ENCODE results near the gene IRF8. TPM values are rescaled to one million over a fixed set of nuclear protein-coding genes. Genes with fewer than 3 reads are reported as not detected.
A peak's percentile ranks its signal among the peaks of the same experiment; 100 is the strongest.

The IRF8 gene
- total and polyA plus RNA-seq, 5 donors from 2014 or later = 0.78 to 4.4 (median 3.8) TPM

DNA sequence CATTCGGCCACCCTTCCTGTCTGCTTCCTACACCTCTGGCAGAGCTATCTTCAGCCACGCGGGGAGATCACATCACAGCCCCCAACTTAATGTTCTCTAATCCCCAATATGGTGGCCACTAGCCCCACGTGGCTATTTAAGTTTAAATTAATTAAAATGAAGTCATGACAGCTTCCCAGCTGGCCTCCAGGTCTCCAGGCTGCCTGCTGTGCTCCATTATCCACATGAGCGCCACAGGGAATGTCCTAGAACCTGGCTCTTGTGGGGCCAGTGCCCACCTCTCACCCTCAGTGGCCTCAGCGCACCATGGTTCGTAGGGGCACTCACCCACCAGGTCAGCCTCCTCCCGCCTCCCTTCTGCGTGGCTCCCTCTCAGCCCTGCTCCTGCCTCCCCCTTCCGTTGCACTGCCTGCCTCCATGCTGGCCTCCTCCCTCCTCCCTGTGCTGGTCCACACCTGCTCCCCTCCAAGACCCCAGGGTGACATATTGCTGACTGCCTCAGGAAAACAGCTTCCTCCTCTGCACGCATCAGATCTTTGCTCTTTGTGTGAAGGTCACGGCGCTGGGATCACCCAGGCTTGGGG, 47.7 kb downstream of the IRF8 start:
- Mint-ChIP-seq H3K27ac (peak overlapping the region in 2 of 3 donors; percentile 63 to 77), H3K9me3 (peaks cover 0 to 3% (median 0%) of the 10 kb centered on the region in 7 donors), H3K4me1 (peaks cover 5 to 20% (median 12%) of the 10 kb centered on the region in 4 donors), H3K36me3 (no peaks in the 10 kb centered on the region), H3K4me3 (peak overlapping the region in 1 of 4 donors; percentile 41), H3K27me3 (peaks cover 17% of the 10 kb centered on the region)
- Histone ChIP-seq H3K27ac (ENCODE audit: insufficient read depth, low read length, poor library complexity, severe bottlenecking) (no peak overlapping the region), H3K4me3 (ENCODE audit: low read depth, low read length) (no peak overlapping the region), H3K9me3 (ENCODE audit: control insufficient read depth in 2 of 2, low read length in 2 of 2) (no peaks in the 10 kb centered on the region), H3K4me1 (ENCODE audit: control insufficient read depth, insufficient read depth, low read length, poor library complexity, severe bottlenecking) (no peaks in the 10 kb centered on the region), H3K27me3 (ENCODE audit: control insufficient read depth, insufficient read depth, low read length) (peaks cover 4% of the 10 kb centered on the region), H3K36me3 (ENCODE audit: control insufficient read depth, insufficient read depth, low read length) (no peaks in the 10 kb centered on the region)
- ATAC-seq (ENCODE audit: low read depth in 2 of 2) = no peak
- no peak for DNase-seq

DNA sequence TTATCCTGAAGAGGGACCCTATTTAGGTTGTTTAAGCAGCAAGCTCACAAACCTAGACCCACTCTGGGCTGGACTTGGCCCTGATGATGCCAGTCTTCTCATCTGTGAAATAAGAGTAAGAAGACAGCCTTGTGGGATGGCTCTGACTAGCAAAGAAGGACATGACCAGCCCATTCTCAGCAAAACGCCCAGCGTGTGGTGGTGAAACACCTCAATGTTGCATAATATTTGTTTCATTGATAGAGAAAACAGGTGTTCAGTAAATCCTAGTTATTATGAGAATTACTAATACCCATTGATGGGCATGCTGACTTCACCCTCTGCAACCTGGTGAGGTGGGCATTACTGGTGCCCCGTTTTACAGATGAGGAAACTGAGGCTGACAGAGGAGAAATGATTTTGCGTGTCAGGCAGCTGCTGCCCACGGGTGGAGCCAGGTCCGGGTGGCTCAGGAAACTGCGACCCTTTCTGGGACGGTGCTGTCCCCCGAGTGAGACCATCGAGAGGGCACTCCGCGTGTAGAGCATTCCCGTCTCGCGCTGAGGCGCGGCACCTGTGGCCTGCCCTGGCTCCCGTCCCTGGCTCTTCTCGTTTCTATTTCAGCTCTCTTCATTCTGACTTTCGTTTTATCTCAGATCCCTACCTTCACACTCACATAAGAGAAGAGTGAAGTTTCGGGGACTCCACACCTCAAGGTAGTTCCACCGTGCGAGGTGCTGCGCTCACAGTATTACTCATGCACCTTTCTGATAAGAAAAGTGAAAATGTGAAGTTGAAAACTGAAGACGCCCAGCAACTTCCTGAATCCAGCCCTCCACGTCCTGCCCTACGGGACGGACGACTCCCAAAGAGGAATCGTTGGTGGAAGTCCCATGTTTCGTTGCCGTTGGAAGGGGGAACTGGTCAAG, 48.5 kb downstream of the IRF8 start:
- Mint-ChIP-seq H3K9me3 (peaks cover 0 to 2% (median 0%) of the 10 kb centered on the region in 7 donors), H3K36me3 (no peaks in the 10 kb centered on the region), H3K27ac (peak overlapping the region; percentile 48 to 77 (median 66)), H3K4me3 (peak overlapping the region; percentile 22 to 94 (median 88)), H3K4me1 (peaks cover 5 to 20% (median 12%) of the 10 kb centered on the region in 4 donors), H3K27me3 (peaks cover 17% of the 10 kb centered on the region)
- Histone ChIP-seq H3K4me1 (ENCODE audit: control insufficient read depth, insufficient read depth, low read length, poor library complexity, severe bottlenecking) (no peaks in the 10 kb centered on the region), H3K9me3 (ENCODE audit: control insufficient read depth in 2 of 2, low read length in 2 of 2) (no peaks in the 10 kb centered on the region), H3K27me3 (ENCODE audit: control insufficient read depth, insufficient read depth, low read length) (peaks cover 4% of the 10 kb centered on the region), H3K36me3 (ENCODE audit: control insufficient read depth, insufficient read depth, low read length) (no peaks in the 10 kb centered on the region), H3K27ac (ENCODE audit: insufficient read depth, low read length, poor library complexity, severe bottlenecking) (no peak overlapping the region), H3K4me3 (ENCODE audit: low read depth, low read length) (peak overlapping the region; percentile 57)
- DNase-seq = peak in 1 of 3 donors; percentile 35
- peak; percentile 53 to 67 for ATAC-seq (ENCODE audit: low read depth in 2 of 2)

DNA sequence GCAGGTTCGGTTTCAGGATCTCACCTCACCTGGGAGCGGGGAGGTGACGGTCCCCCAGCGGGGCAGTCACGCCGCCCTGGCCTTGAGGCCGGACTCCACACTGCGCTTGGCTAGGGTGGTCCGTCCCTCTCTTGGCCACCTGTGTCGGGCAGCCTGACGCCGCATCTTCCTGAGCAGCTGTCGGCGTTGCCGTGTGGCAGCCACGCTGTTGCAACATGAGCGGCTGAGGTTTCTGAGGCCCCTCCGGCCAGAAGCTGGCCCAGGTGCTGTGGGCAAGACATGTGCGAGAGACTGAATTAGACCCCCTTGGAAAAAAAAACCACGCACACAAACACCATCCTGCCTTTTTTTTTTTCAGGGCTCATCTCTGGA, 49.2 kb downstream of the IRF8 start:
- H3K36me3 ChIP-seq (ENCODE audit: control insufficient read depth, insufficient read depth, low read length) = no peaks in the 10 kb centered on the region
- H3K27me3 ChIP-seq (ENCODE audit: control insufficient read depth, insufficient read depth, low read length) = peaks cover 4% of the 10 kb centered on the region
- Mint-ChIP-seq H3K27me3 (peaks cover 17% of the 10 kb centered on the region), H3K4me3 (peak overlapping the region in 3 of 4 donors; percentile 22 to 94 (median 90)), H3K36me3 (no peaks in the 10 kb centered on the region), H3K4me1 (peaks cover 5 to 20% (median 12%) of the 10 kb centered on the region in 4 donors), H3K9me3 (peaks cover 0 to 2% (median 0%) of the 10 kb centered on the region in 7 donors), H3K27ac (peak overlapping the region in 1 of 3 donors; percentile 77)
- no peaks in the 10 kb centered on the region for H3K4me1 ChIP-seq (ENCODE audit: control insufficient read depth, insufficient read depth, low read length, poor library complexity, severe bottlenecking)
- DNase-seq = no peak
- no peak overlapping the region for H3K27ac ChIP-seq (ENCODE audit: insufficient read depth, low read length, poor library complexity, severe bottlenecking)
- ATAC-seq (ENCODE audit: low read depth in 2 of 2) = no peak
- H3K9me3 ChIP-seq (ENCODE audit: control insufficient read depth in 2 of 2, low read length in 2 of 2) = no peaks in the 10 kb centered on the region
- H3K4me3 ChIP-seq (ENCODE audit: low read depth, low read length) = peak overlapping the region; percentile 57

DNA sequence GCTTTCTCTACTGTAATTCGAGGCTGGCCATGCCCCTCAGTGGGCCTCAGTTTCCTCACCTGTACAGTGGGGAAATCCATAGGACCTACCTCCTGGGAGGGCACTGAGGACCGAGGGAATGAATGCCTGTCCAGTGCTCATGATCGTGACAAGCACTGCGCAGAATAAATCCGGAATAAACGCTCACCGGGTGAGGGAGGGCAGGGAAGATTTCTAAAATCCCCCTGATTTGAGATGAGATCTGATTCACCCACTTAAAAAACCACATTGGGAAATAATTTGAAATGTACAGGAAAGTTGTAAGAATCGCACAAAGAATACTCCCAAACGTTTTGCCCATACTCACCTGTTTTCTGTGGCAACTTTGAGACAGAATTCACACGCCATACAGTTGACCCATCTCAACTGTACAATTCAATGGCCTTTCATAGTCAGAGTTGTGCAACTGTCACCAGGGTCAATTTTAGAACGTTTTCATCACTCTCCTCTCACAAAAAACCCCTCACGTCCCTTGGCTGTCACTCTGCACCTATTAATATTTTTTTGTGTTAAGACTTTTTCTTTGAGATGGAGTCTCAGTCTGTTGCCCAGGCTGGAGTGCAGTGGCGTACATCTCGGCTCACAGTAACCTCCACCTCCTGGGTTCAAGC, 49.8 kb downstream of the IRF8 start:
- no peaks in the 10 kb centered on the region for H3K9me3 ChIP-seq (ENCODE audit: control insufficient read depth in 2 of 2, low read length in 2 of 2)
- H3K4me1 ChIP-seq (ENCODE audit: control insufficient read depth, insufficient read depth, low read length, poor library complexity, severe bottlenecking) = no peaks in the 10 kb centered on the region
- DNase-seq (no peak), ATAC-seq (ENCODE audit: low read depth in 2 of 2) (no peak)
- no peak overlapping the region for H3K4me3 ChIP-seq (ENCODE audit: low read depth, low read length)
- H3K27ac ChIP-seq (ENCODE audit: insufficient read depth, low read length, poor library complexity, severe bottlenecking) = no peak overlapping the region
- peaks cover 17% of the 10 kb centered on the region for H3K27me3 Mint-ChIP-seq
- H3K9me3 Mint-ChIP-seq = peaks cover 0 to 2% (median 0%) of the 10 kb centered on the region in 7 donors
- peak overlapping the region in 2 of 3 donors; percentile 56 to 60 for H3K27ac Mint-ChIP-seq
- H3K36me3 ChIP-seq (ENCODE audit: control insufficient read depth, insufficient read depth, low read length) = no peaks in the 10 kb centered on the region
- no peaks in the 10 kb centered on the region for H3K36me3 Mint-ChIP-seq
- H3K4me3 Mint-ChIP-seq = peak overlapping the region in 2 of 4 donors; percentile 19 to 36
- peaks cover 4% of the 10 kb centered on the region for H3K27me3 ChIP-seq (ENCODE audit: control insufficient read depth, insufficient read depth, low read length)
- H3K4me1 Mint-ChIP-seq = peaks cover 5 to 20% (median 12%) of the 10 kb centered on the region in 4 donors

DNA sequence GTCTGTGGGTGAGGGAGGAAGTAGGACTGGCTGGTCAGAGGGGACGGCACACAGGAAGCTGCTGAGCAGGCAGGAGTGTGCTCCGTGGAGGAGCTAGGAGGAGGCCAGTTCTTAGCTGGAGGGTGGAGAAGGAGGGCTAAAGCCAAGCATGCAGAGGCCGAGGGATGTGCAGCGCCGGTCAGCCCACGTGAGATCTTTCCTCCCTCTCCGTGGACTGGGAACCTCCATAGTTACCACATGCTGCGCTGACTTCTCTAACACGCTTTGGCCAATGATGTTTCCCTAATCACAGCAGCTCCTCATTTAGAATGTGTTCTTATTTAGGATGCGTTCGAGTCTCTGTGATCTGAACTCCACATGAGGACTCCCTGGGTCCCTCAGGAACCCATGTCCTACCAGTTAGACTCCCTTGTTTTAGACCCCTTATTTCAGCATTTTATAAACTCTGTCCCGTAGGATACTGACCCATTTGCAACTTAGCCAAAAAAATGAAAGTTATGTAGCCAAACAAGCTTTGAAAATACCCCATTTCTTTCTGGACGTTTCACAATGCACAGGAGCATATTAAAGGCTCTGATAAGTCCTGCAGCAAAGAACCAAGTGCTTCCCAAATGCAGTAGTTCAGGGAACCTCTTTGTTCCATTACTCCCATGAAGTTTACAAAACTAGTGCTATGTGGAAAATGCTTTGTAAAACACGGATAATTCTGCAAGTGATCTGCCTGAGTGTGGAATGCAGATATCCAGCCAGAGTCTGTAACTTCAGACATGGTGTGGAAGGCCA, 51.4 kb downstream of the IRF8 start:
- no peak overlapping the region for H3K27ac ChIP-seq (ENCODE audit: insufficient read depth, low read length, poor library complexity, severe bottlenecking)
- Mint-ChIP-seq H3K27ac (peak overlapping the region in 2 of 3 donors; percentile 46 to 62), H3K4me3 (no peak overlapping the region), H3K9me3 (peaks cover 0 to 2% (median 0%) of the 10 kb centered on the region in 7 donors), H3K36me3 (no peaks in the 10 kb centered on the region), H3K27me3 (peaks cover 17% of the 10 kb centered on the region), H3K4me1 (peaks cover 5 to 13% (median 10%) of the 10 kb centered on the region in 4 donors)
- DNase-seq = no peak
- no peaks in the 10 kb centered on the region for H3K9me3 ChIP-seq (ENCODE audit: control insufficient read depth in 2 of 2, low read length in 2 of 2)
- H3K36me3 ChIP-seq (ENCODE audit: control insufficient read depth, insufficient read depth, low read length) = no peaks in the 10 kb centered on the region
- H3K4me3 ChIP-seq (ENCODE audit: low read depth, low read length) = no peak overlapping the region
- H3K27me3 ChIP-seq (ENCODE audit: control insufficient read depth, insufficient read depth, low read length) = peaks cover 4% of the 10 kb centered on the region
- no peaks in the 10 kb centered on the region for H3K4me1 ChIP-seq (ENCODE audit: control insufficient read depth, insufficient read depth, low read length, poor library complexity, severe bottlenecking)
- ATAC-seq (ENCODE audit: low read depth in 2 of 2) = no peak

DNA sequence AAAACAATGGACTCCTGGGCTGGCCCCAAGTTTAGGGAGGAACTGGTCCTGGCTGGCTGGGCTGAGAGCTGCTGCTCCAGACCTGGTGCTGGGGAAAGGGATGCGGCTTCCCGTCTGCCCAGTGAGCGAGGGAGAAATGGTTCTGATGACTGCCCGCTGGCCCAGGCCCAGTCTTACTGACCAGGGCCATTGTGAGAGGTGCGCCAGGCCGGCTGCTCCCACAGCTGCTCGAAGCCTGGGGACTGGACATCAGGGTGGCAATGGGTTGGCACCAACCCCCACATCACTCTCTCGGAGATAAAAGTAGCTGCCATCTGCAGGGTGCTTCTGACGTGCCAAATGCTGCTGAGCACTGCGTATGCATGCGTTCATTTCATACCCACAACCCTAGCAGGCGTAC, 53.2 kb downstream of the IRF8 start:
- Mint-ChIP-seq H3K27me3 (peaks cover 11% of the 10 kb centered on the region), H3K4me3 (no peak overlapping the region), H3K9me3 (peaks cover 0 to 2% (median 0%) of the 10 kb centered on the region in 7 donors), H3K36me3 (no peaks in the 10 kb centered on the region), H3K4me1 (peaks cover 5 to 10% (median 7%) of the 10 kb centered on the region in 4 donors), H3K27ac (no peak overlapping the region)
- DNase-seq (no peak), ATAC-seq (ENCODE audit: low read depth in 2 of 2) (no peak)
- Histone ChIP-seq H3K9me3 (ENCODE audit: control insufficient read depth in 2 of 2, low read length in 2 of 2) (no peaks in the 10 kb centered on the region), H3K36me3 (ENCODE audit: control insufficient read depth, insufficient read depth, low read length) (no peaks in the 10 kb centered on the region), H3K4me1 (ENCODE audit: control insufficient read depth, insufficient read depth, low read length, poor library complexity, severe bottlenecking) (no peaks in the 10 kb centered on the region), H3K4me3 (ENCODE audit: low read depth, low read length) (no peak overlapping the region), H3K27ac (ENCODE audit: insufficient read depth, low read length, poor library complexity, severe bottlenecking) (no peak overlapping the region), H3K27me3 (ENCODE audit: control insufficient read depth, insufficient read depth, low read length) (peaks cover 2% of the 10 kb centered on the region)

DNA sequence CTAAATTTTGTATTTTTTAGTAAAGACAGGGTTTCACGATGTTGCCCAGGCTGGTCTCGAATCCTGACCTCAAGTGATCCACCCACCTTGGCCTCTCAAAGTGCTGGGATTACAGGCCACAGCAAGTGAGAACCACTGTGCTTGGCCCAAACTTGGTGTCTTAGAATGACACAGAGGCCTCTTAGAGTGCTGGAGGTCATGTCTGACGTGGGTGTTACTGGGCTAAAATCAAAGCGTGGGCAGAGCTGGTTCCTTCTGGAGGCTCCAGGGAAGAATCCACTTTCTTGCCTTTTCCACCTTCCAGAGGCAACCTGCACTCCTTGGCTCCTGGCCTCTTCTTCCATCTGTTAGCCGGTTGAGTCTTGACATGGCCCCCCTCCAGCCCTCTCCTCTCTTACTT, 53.8 kb downstream of the IRF8 start:
- ATAC-seq (ENCODE audit: low read depth in 2 of 2) = no peak
- H3K27ac ChIP-seq (ENCODE audit: insufficient read depth, low read length, poor library complexity, severe bottlenecking) = no peak overlapping the region
- no peaks in the 10 kb centered on the region for H3K36me3 ChIP-seq (ENCODE audit: control insufficient read depth, insufficient read depth, low read length)
- H3K4me1 ChIP-seq (ENCODE audit: control insufficient read depth, insufficient read depth, low read length, poor library complexity, severe bottlenecking) = no peaks in the 10 kb centered on the region
- H3K4me3 Mint-ChIP-seq = no peak overlapping the region
- peaks cover 11% of the 10 kb centered on the region for H3K27me3 Mint-ChIP-seq
- no peaks in the 10 kb centered on the region for H3K27me3 ChIP-seq (ENCODE audit: control insufficient read depth, insufficient read depth, low read length)
- H3K4me1 Mint-ChIP-seq = peaks cover 1 to 5% (median 3%) of the 10 kb centered on the region in 4 donors
- H3K9me3 Mint-ChIP-seq = peaks cover 0 to 2% (median 0%) of the 10 kb centered on the region in 7 donors
- no peak overlapping the region for H3K4me3 ChIP-seq (ENCODE audit: low read depth, low read length)
- H3K27ac Mint-ChIP-seq = no peak overlapping the region
- no peaks in the 10 kb centered on the region for H3K9me3 ChIP-seq (ENCODE audit: control insufficient read depth in 2 of 2, low read length in 2 of 2)
- DNase-seq = no peak
- H3K36me3 Mint-ChIP-seq = no peaks in the 10 kb centered on the region

Measured in CD4-positive, CD25-positive, alpha-beta regulatory T cell (primary cell).